ENCODE data around the gene ARRDC3.

GRCh38 chr5:91416491-91416890 lies 33.4 kb upstream of the ARRDC3 start:
- TF ChIP-seq ZBTB10 (tag by site-specific recombination; IDR thresholded peaks at IDR 0.05) (no peak), YY1 (tag by site-specific recombination; IDR thresholded peaks at IDR 0.05) (no peak), SCRT1 (tag by site-specific recombination; IDR thresholded peaks at IDR 0.05; ENCODE audit: borderline replicate concordance) (no peak), ZNF660 (tag by site-specific recombination; IDR thresholded peaks at IDR 0.05) (no peak)
- TF ChIP-seq, protein P1, sequence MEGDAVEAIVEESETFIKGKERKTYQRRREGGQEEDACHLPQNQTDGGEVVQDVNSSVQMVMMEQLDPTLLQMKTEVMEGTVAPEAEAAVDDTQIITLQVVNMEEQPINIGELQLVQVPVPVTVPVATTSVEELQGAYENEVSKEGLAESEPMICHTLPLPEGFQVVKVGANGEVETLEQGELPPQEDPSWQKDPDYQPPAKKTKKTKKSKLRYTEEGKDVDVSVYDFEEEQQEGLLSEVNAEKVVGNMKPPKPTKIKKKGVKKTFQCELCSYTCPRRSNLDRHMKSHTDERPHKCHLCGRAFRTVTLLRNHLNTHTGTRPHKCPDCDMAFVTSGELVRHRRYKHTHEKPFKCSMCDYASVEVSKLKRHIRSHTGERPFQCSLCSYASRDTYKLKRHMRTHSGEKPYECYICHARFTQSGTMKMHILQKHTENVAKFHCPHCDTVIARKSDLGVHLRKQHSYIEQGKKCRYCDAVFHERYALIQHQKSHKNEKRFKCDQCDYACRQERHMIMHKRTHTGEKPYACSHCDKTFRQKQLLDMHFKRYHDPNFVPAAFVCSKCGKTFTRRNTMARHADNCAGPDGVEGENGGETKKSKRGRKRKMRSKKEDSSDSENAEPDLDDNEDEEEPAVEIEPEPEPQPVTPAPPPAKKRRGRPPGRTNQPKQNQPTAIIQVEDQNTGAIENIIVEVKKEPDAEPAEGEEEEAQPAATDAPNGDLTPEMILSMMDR (tag by site-specific recombination; IDR thresholded peaks at IDR 0.05) = no peak

Measured in HEK293 (cell line).